Endothelial cell of umbilical vein (primary cell): ENCODE data around the gene EIF2B2. TPM values are rescaled to one million over a fixed set of nuclear protein-coding genes. Genes with fewer than 3 reads are reported as not detected.

Experiments
- BruUV-seq: library from RNA; stranded (reverse); fragments of 400-500 nt; replicated peaks from 2 replicates; lab custom pipeline; 2021; lab: Mats Ljungman, UMichigan
- CTCF ChIA-PET: fragments of 300-600, 350-600 bp; sonication (Branson Sonifier 250); formaldehyde crosslinking; loops from one replicate; lab custom pipeline; 2021; ENCODE audit warnings: antibody characterized with exemption, inconsistent platforms; lab: Charles Lee
- POLR2A ChIA-PET: fragments of 300-600, 350-600 bp; sonication (Branson Sonifier 250); formaldehyde crosslinking; loops from one replicate; lab custom pipeline; 2021; ENCODE audit warnings: antibody characterized with exemption, inconsistent platforms; lab: Charles Lee
- DNase-seq: peaks from one replicate; pipeline ENCODE4 v3.0.0-alpha.2; 2011; ENCODE audit warnings: low read depth, low spot score
- FAIRE-seq: peaks from 2 replicates; lab custom pipeline; 2011; peaks lifted over from hg19 to GRCh38; lab: Jason Lieb, UNC
- H2AFZ ChIP-seq: 2 replicates; pipeline ENCODE4 v1.6.0; 2012; ENCODE audit warnings: low read depth, low read length, control low read depth, inconsistent platforms
- H3K27ac ChIP-seq: 2 replicates; pipeline ENCODE4 v1.5.1; 2011; ENCODE audit warnings: low read depth, mild to moderate bottlenecking, control low read depth, low read length, moderate library complexity; ENCODE audit not compliant: insufficient read depth
- H3K27me3 ChIP-seq, 2 experiments: 2 replicates each; pipeline versions ENCODE4 v1.6.0 to v1.6.1; 2011; ENCODE audit warnings: low read length in 2 of 2, mixed read lengths in 1 of 2; ENCODE audit not compliant: control insufficient read depth in 2 of 2, insufficient read depth in 2 of 2
- H3K36me3 ChIP-seq, 2 experiments: 2 replicates in 1 of 2; 3 replicates in 1 of 2; pipeline ENCODE4 v1.5.1; 2011; ENCODE audit warnings: low read length in 2 of 2, mild to moderate bottlenecking in 1 of 2, moderate library complexity in 1 of 2; ENCODE audit not compliant: control insufficient read depth in 2 of 2, insufficient read depth in 2 of 2; ENCODE audit errors: extremely low read depth in 1 of 2
- H3K4me1 ChIP-seq: 3 replicates; pipeline ENCODE4 v1.5.1; 2011; ENCODE audit warnings: mild to moderate bottlenecking, low read length; ENCODE audit not compliant: control insufficient read depth, insufficient read depth; ENCODE audit errors: extremely low read depth
- H3K4me2 ChIP-seq: 2 replicates; pipeline ENCODE4 v1.6.1; 2011; ENCODE audit warnings: low read length, control low read depth, mixed read lengths; ENCODE audit not compliant: insufficient read depth
- H3K4me3 ChIP-seq, 3 experiments: fragments of 200-600 bp in 1 of 3; sonication (generic), shearing (Covaris generic) in 1 of 3; replicated peaks in 1 of 3; 2 replicates each; pipeline ENCODE4 v1.5.1; 2011 to 2016; ENCODE audit warnings: control low read depth in 3 of 3, low read length in 3 of 3, mild to moderate bottlenecking in 2 of 3, inconsistent platforms in 1 of 3, low read depth in 1 of 3, moderate library complexity in 1 of 3; ENCODE audit not compliant: insufficient read depth in 1 of 3
- H3K79me2 ChIP-seq: 2 replicates; pipeline ENCODE4 v1.6.0; 2012; ENCODE audit warnings: low read length, inconsistent platforms; ENCODE audit not compliant: control insufficient read depth, insufficient read depth
- H3K9ac ChIP-seq: replicated peaks from 2 replicates; pipeline ENCODE3; 2011; ENCODE audit warnings: low read length, control low read depth; ENCODE audit not compliant: insufficient read depth; ENCODE audit errors: extremely low read depth
- H3K9me1 ChIP-seq: replicated peaks from 3 replicates; pipeline ENCODE4 v1.6.0; 2011; ENCODE audit warnings: mild to moderate bottlenecking, low read length; ENCODE audit not compliant: control insufficient read depth, insufficient read depth; ENCODE audit errors: extremely low read depth
- H3K9me3 ChIP-seq: replicated peaks from 2 replicates; pipeline ENCODE4 v1.5.1; 2012; ENCODE audit warnings: low read length, inconsistent platforms; ENCODE audit not compliant: control insufficient read depth, insufficient read depth
- H4K20me1 ChIP-seq: replicated peaks from 2 replicates; pipeline ENCODE3; 2011; ENCODE audit warnings: mild to moderate bottlenecking, low read length; ENCODE audit not compliant: control insufficient read depth, insufficient read depth; ENCODE audit errors: extremely low read depth
- EZH2 ChIP-seq: IDR thresholded peaks from 2 replicates; pipeline ENCODE4 v1.6.1; 2012; ENCODE audit warnings: borderline replicate concordance, low read depth, mild to moderate bottlenecking, moderate library complexity, low read length, inconsistent platforms; ENCODE audit not compliant: severe bottlenecking
- FOS ChIP-seq: IDR thresholded peaks from 2 replicates; pipeline ENCODE4 v1.6.1; 2011; ENCODE audit warnings: mild to moderate bottlenecking, low read length, moderate library complexity, borderline replicate concordance; ENCODE audit not compliant: insufficient read depth
- GATA2 ChIP-seq: IDR thresholded peaks from 2 replicates; pipeline ENCODE4 v1.7.0; 2011; ENCODE audit warnings: low read depth, mild to moderate bottlenecking, moderate library complexity, mixed read lengths, low read length; ENCODE audit not compliant: insufficient read length, insufficient read depth
- JUN ChIP-seq: IDR thresholded peaks from 2 replicates; pipeline ENCODE4 v1.6.1; 2011; ENCODE audit warnings: borderline replicate concordance, low read depth; ENCODE audit not compliant: insufficient read length, insufficient read depth
- MYC ChIP-seq: IDR thresholded peaks from one replicate; pipeline ENCODE4 v1.6.1; 2011; ENCODE audit warnings: mild to moderate bottlenecking, low read depth, low read length
- POLR2A ChIP-seq: IDR thresholded peaks from 2 replicates; pipeline ENCODE4 v1.6.1; 2012; ENCODE audit warnings: low read depth, mild to moderate bottlenecking, control low read depth, low read length
- POLR2AphosphoS5 ChIP-seq: IDR thresholded peaks from 2 replicates; pipeline ENCODE4 v1.6.1; 2012; ENCODE audit warnings: low read depth, mild to moderate bottlenecking, control low read depth, low read length, moderate library complexity; ENCODE audit not compliant: insufficient read depth
- dilution Hi-C: fragments of 300-500 bp; cut with MboI; formaldehyde crosslinking; loops from one replicate; pipeline ENCODE4 v1.15.0; 2019; ENCODE audit warnings: low sequenced_read_pairs; ENCODE audit not compliant: extremely low pct_ligation_motif_present
- intact Hi-C: fragments of 100-400 bp; cut with micrococcal nuclease; formaldehyde crosslinking; loops from one replicate; pipeline ENCODE4 v1.10.0; 2022
- polyA plus RNA-seq, 4 experiments: library from polyadenylated mRNA; depleted of rRNA in 3 of 4; stranded (reverse) in 3 of 4; unstranded in 1 of 4; fragments of >200 nt; gene quantifications; 2 replicates each; pipeline versions ENCODE4 v1.2.1 to v1.2.3, GENCODE V29; 2011 to 2012; ENCODE audit warnings: missing spikeins in 1 of 4
- total RNA-seq: library from RNA; stranded (reverse); gene quantifications from 2 replicates; pipeline ENCODE4 v1.2.3, GENCODE V29; 2021
- TF ChIP-seq, protein P1 (sequence below), 2 donors: IDR thresholded peaks; 1 replicate in 1 of 2; 2 replicates in 1 of 2; pipeline ENCODE4 v1.5.1; 2011; ENCODE audit warnings: low read length in 2 of 2, mild to moderate bottlenecking in 2 of 2, moderate library complexity in 2 of 2, control low read depth in 1 of 2, inconsistent platforms in 1 of 2, low read depth in 1 of 2; ENCODE audit not compliant: insufficient read depth in 1 of 2; ENCODE audit errors: extremely low read depth in 1 of 2
- TF ChIP-seq, protein P2 (sequence below): IDR thresholded peaks from 2 replicates; pipeline ENCODE4 v1.6.1; 2011; ENCODE audit not compliant: insufficient read depth, insufficient read length

EIF2B2 gene
- total and polyA plus RNA-seq, 2 donors (not counting 3 experiments of a cell fraction or from before 2014, with no cell fraction given): 97.0 to 143 TPM

DNA sequence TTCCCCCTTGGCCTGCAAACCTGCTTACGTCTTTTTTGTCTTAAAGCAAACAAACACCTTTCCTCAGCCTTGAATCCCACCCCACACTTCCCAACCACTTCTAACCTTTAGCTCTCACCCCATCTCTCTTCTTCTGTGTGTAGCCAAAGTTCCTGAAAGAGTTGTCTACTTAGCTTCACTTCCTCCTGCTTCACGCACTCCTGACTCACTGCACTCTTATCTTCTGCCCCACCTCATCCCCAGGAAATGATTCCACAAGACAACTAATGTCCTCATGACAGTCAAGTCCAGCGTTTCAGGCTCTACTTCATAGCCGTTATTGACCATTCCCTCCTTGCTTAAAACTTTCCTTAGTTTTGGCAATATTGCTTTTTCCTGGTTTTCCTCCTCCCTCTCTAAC is 22.4 kb downstream of the EIF2B2 start:
- Histone ChIP-seq H3K79me2 (no peaks in the 10 kb centered on the region), H3K9me3 (no peaks in the 10 kb centered on the region), H3K4me2 (peak overlapping the region; percentile 53), H3K9me1 (no peaks in the 10 kb centered on the region), H3K27ac (peak overlapping the region; percentile 76), H3K4me1 (peaks cover 23% of the 10 kb centered on the region), H4K20me1 (no peaks in the 10 kb centered on the region), H3K9ac (no peak overlapping the region), H2AFZ (peak overlapping the region; percentile 7), H3K36me3 (peaks cover 0 to under 1% of the 10 kb centered on the region in 2 experiments), H3K4me3 (no peak overlapping the region), H3K27me3 (no peaks in the 10 kb centered on the region)
- ChIA-PET POLR2A (interaction anchor here (0.9 kb wide), 1 partner anchor 70 kb away, joined by 5 read pairs; the partner anchor contains the start of gene PGF), CTCF (interaction anchor here (0.9 to 5.7 kb wide), 13 partner anchors 9 to 164 kb away, joined by 3 to 25 read pairs (median 6); partner anchors contain the start of genes ACYP1 and ZC2HC1C)
- DNase-seq (peak; percentile 84), FAIRE-seq (peak; percentile 89)
- dilution Hi-C loops (no loop called here), intact Hi-C loops (no loop called here)
- TF ChIP-seq POLR2AphosphoS5 (peak; percentile 83), GATA2 (peak; percentile 97), MYC (no peak), EZH2 (no peak), JUN (peak; percentile 76), POLR2A (no peak), FOS (peak; percentile 95)
- TF ChIP-seq, protein P1, sequence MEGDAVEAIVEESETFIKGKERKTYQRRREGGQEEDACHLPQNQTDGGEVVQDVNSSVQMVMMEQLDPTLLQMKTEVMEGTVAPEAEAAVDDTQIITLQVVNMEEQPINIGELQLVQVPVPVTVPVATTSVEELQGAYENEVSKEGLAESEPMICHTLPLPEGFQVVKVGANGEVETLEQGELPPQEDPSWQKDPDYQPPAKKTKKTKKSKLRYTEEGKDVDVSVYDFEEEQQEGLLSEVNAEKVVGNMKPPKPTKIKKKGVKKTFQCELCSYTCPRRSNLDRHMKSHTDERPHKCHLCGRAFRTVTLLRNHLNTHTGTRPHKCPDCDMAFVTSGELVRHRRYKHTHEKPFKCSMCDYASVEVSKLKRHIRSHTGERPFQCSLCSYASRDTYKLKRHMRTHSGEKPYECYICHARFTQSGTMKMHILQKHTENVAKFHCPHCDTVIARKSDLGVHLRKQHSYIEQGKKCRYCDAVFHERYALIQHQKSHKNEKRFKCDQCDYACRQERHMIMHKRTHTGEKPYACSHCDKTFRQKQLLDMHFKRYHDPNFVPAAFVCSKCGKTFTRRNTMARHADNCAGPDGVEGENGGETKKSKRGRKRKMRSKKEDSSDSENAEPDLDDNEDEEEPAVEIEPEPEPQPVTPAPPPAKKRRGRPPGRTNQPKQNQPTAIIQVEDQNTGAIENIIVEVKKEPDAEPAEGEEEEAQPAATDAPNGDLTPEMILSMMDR (IDR thresholded peaks at IDR 0.05; ENCODE audit: extremely low read depth in 1 of 2, insufficient read depth in 1 of 2, low read depth in 1 of 2, low read length in 2 of 2): no peak
- TF ChIP-seq, protein P2, sequence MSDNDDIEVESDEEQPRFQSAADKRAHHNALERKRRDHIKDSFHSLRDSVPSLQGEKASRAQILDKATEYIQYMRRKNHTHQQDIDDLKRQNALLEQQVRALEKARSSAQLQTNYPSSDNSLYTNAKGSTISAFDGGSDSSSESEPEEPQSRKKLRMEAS: no peak
- BruUV-seq: no TSS peak
